T-helper 1 cell treated with Interleukin-12 subunit alpha and Interleukin-12 subunit beta and Interleukin-4 antibody, amounts not matched to agents 30 μg/mL and 1 μg/mL, for 36 hours (primary cell): ENCODE results near the gene NEUROD6.

Source experiments
- H3K27ac Mint-ChIP-seq: one replicate; pipeline ENCODE4 v1.8.0; 2021; ENCODE audit warnings: mild to moderate bottlenecking, mixed read lengths
- H3K27me3 Mint-ChIP-seq: one replicate; pipeline ENCODE4 v1.8.0; 2021; ENCODE audit warnings: low read depth, mixed read lengths
- H3K36me3 Mint-ChIP-seq: one replicate; pipeline ENCODE4 v1.8.0; 2021; ENCODE audit warnings: low read depth, mixed read lengths
- H3K4me1 Mint-ChIP-seq: one replicate; pipeline ENCODE4 v1.8.0; 2021; ENCODE audit warnings: low read depth, mixed read lengths
- H3K4me3 Mint-ChIP-seq: one replicate; pipeline ENCODE4 v1.8.0; 2021; ENCODE audit warnings: mild to moderate bottlenecking, moderate library complexity, mixed read lengths
- H3K9me3 Mint-ChIP-seq: one replicate; pipeline ENCODE4 v1.8.0; 2021; ENCODE audit warnings: mixed read lengths

The NEUROD6 gene

DNA sequence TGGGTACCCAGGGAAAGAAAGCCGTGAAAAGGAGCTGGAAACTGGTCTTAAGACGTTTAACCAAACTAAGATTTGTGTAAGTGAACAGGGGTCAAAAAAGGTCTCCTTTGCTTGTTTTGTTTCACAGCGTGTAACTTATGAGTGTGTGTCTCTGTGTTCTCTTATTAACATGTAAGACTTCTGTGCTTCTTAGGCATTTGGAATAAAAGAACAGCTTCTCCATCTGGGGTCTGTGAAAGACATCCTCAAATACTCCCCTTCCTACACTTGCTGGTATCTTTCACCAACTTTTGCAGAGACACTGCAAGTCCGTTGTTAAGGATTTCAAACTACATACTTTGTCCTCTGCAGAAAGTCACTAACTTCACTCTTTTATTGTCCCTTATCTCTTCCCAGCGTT is 615 bp upstream of the NEUROD6 start:
- H3K27ac Mint-ChIP-seq: no peak overlapping the region
- no peak overlapping the region for H3K4me3 Mint-ChIP-seq
- peaks cover 11% of the 10 kb centered on the region for H3K27me3 Mint-ChIP-seq
- H3K4me1 Mint-ChIP-seq: no peaks in the 10 kb centered on the region
- no peaks in the 10 kb centered on the region for H3K36me3 Mint-ChIP-seq
- no peaks in the 10 kb centered on the region for H3K9me3 Mint-ChIP-seq

DNA sequence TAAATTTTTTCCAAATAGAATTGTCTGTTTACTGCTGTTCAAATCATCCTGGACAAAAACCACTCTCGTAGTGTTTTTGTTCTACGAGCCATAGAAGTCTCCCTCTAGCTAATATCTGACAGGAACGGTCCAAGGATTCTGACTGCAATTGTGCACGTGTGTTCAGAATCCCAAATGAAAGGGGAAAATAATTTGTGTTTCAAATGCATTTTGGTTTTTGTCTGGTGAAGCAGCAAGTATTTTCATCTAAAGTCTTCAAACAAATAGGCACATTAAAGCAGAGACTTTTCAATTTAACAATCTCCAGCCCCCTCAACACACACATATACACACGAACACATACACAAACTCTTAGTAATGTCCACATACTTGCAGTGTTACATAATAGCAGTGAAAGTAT is 475 bp downstream of the NEUROD6 start:
- H3K36me3 Mint-ChIP-seq: no peaks in the 10 kb centered on the region
- H3K27me3 Mint-ChIP-seq: peaks cover 21% of the 10 kb centered on the region
- no peaks in the 10 kb centered on the region for H3K9me3 Mint-ChIP-seq
- no peak overlapping the region for H3K4me3 Mint-ChIP-seq
- H3K27ac Mint-ChIP-seq: no peak overlapping the region
- no peaks in the 10 kb centered on the region for H3K4me1 Mint-ChIP-seq

DNA sequence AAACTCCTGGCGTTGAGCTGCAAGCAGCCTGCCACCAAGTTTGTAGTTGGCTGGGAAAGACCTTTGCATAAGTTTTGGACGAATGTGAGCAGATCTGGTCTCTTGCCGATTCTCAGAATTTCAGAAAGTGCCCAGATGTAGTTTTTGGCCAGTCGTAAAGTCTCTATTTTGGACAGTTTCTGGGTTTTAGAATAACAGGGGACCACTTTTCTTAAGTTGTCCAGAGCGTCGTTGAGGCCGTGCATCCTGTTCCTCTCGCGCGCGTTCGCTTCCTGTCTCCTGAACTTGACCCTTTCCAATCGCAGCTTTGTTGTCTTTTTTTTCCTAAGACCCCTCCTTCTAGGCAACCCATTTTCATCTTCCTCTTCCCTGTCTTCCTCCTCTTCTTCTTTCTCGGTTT is 1.8 kb downstream of the NEUROD6 start:
- no peaks in the 10 kb centered on the region for H3K36me3 Mint-ChIP-seq
- H3K27me3 Mint-ChIP-seq: peaks cover 23% of the 10 kb centered on the region
- H3K4me1 Mint-ChIP-seq: no peaks in the 10 kb centered on the region
- H3K27ac Mint-ChIP-seq: no peak overlapping the region
- no peak overlapping the region for H3K4me3 Mint-ChIP-seq
- no peaks in the 10 kb centered on the region for H3K9me3 Mint-ChIP-seq

DNA sequence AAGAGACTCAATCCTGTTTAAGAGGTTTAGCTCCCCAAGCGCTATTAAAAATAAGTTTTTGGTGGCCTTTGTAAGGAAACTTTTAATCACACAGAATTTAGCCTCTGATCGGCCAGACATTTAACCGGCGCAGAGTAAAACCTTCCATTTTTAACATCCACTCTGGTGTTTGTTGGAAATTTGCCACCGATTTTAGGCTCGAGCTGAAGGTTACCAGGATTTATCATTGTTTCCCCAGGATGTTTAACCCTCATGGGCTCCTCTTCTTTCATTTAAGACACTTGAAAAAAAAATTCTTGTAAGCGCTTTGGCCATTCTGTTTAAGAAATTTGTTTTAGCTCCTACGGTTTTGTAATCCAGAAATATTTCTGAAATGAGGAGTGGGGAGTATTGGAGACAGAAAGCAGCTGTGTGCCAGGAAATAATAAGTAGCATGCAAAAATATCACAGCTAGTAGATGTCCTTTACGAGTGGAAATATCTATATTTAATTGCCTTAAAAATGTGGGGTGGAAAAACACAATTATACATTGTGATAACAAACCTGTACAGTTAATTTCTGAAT is 3.4 kb downstream of the NEUROD6 start:
- no peaks in the 10 kb centered on the region for H3K9me3 Mint-ChIP-seq

GRCh38 chr7:31336202-31337001 is 4.1 kb downstream of the NEUROD6 start:
- Mint-ChIP-seq H3K9me3 (no peaks in the 10 kb centered on the region), H3K36me3 (no peaks in the 10 kb centered on the region), H3K4me1 (no peaks in the 10 kb centered on the region), H3K27me3 (peaks cover 23% of the 10 kb centered on the region), H3K27ac (no peak overlapping the region), H3K4me3 (no peak overlapping the region)

More for the DNA sequence above, 3.4 kb downstream of the NEUROD6 start:
- H3K36me3 Mint-ChIP-seq: no peaks in the 10 kb centered on the region
- H3K27ac Mint-ChIP-seq: no peak overlapping the region
- no peaks in the 10 kb centered on the region for H3K4me1 Mint-ChIP-seq
- H3K27me3 Mint-ChIP-seq: peaks cover 23% of the 10 kb centered on the region
- no peak overlapping the region for H3K4me3 Mint-ChIP-seq

- Mint-ChIP-seq H3K27ac (no peak overlapping the region), H3K4me3 (no peak overlapping the region), H3K27me3 (peaks cover 23% of the 10 kb centered on the region), H3K4me1 (no peaks in the 10 kb centered on the region), H3K9me3 (no peaks in the 10 kb centered on the region), H3K36me3 (no peaks in the 10 kb centered on the region)
Observed at GRCh38 chr7:31335884-31336201, 4.7 kb downstream of the NEUROD6 start.

DNA sequence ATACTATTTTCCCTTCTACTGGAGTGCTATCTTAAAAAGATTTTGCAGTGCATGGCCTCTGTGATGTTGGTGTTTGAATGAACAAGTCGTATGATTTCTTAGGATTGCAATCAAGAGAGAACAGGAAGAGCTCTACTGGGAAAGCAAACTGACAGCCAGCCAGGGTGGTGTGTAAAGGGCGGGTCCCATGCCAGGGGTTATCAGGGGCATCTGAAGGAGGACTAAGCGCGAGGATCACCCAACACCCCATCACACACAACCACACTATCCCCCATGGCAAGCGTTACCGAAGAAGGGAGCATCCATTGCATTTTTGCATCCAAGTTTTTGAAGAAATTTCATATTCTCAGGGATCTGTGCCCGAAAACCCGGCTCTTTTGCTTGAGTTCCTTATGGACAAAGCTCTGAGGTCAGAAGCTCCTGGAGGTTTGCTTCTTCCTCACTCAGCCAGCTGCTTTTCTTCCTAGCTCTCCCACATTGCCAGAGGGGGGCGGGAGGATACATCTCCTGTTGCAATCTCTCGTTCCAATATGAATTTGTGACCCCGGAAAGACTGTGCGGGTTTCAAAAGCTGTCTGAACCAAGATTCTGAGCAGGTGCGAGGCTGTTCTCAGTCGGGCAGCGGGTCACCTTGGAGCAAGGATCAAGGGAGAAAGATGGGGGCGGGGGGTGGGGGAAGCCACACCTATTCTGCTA is 5.2 kb downstream of the NEUROD6 start:
- Mint-ChIP-seq H3K27me3 (peaks cover 23% of the 10 kb centered on the region), H3K9me3 (no peaks in the 10 kb centered on the region), H3K4me1 (no peaks in the 10 kb centered on the region), H3K27ac (no peak overlapping the region), H3K4me3 (no peak overlapping the region), H3K36me3 (no peaks in the 10 kb centered on the region)

DNA sequence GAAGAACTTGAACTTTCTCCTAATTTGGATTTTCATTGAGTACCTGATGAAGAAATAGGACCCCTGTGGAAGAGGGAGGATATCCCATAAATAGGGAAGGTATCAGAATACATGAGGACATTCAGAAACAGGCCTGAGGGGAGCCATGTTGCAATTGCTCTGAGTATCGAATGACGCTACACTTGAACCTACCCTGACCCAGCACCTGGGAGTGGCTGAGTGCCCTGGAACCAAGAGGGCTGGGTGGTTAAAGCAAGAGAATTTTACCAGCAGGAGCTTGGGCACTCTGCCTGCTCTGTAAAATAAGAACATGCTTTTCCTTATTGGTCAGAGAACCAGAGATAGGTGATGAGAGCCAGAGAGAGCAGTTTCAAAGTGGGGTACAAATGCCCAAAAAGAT is 7.2 kb downstream of the NEUROD6 start:
- Mint-ChIP-seq H3K27me3 (peaks cover 19% of the 10 kb centered on the region), H3K36me3 (no peaks in the 10 kb centered on the region), H3K9me3 (no peaks in the 10 kb centered on the region), H3K4me3 (no peak overlapping the region), H3K4me1 (no peaks in the 10 kb centered on the region), H3K27ac (no peak overlapping the region)

GRCh38 chr7:31327071-31327470 is 13.5 kb downstream of the NEUROD6 start:
- peaks cover 10% of the 10 kb centered on the region for H3K9me3 Mint-ChIP-seq
- no peak overlapping the region for H3K4me3 Mint-ChIP-seq
- no peaks in the 10 kb centered on the region for H3K27me3 Mint-ChIP-seq
- H3K4me1 Mint-ChIP-seq: no peaks in the 10 kb centered on the region
- H3K36me3 Mint-ChIP-seq: no peaks in the 10 kb centered on the region
- H3K27ac Mint-ChIP-seq: no peak overlapping the region

- Mint-ChIP-seq H3K27me3 (no peaks in the 10 kb centered on the region), H3K4me3 (no peak overlapping the region), H3K36me3 (no peaks in the 10 kb centered on the region)
Observed at GRCh38 chr7:31326416-31326815, 14.1 kb downstream of the NEUROD6 start.

DNA sequence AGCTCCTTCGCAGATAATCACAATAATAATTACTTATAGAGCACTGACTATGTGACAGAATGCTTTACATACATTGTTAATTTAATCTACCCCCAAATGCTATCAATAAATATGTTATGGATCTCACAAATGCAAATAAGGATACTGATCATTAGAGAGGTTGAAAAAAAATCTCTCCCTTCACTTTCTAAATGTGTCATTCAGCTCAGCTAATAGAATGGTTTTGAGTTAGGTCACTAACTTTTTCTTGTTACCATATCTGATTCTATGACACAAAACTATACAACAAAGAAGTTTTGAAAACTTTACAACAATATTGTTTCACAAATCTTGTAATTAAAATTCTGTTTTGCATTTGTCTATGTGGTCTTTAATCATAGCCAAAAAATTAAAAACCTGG is 17.4 kb downstream of the NEUROD6 start:
- Mint-ChIP-seq H3K4me3 (no peak overlapping the region), H3K27ac (no peak overlapping the region), H3K4me1 (no peaks in the 10 kb centered on the region), H3K36me3 (no peaks in the 10 kb centered on the region), H3K27me3 (no peaks in the 10 kb centered on the region), H3K9me3 (peaks cover 10% of the 10 kb centered on the region)

More at GRCh38 chr7:31326416-31326815, 14.1 kb downstream of the NEUROD6 start:
- H3K4me1 Mint-ChIP-seq: no peaks in the 10 kb centered on the region
- H3K9me3 Mint-ChIP-seq: peaks cover 10% of the 10 kb centered on the region
- H3K27ac Mint-ChIP-seq: no peak overlapping the region

- no peaks in the 10 kb centered on the region for H3K4me1 Mint-ChIP-seq
- peaks cover 5% of the 10 kb centered on the region for H3K9me3 Mint-ChIP-seq
- no peak overlapping the region for H3K4me3 Mint-ChIP-seq
- no peaks in the 10 kb centered on the region for H3K27me3 Mint-ChIP-seq
- no peak overlapping the region for H3K27ac Mint-ChIP-seq
- no peaks in the 10 kb centered on the region for H3K36me3 Mint-ChIP-seq
Observed at GRCh38 chr7:31320675-31321074, 19.9 kb downstream of the NEUROD6 start.

DNA sequence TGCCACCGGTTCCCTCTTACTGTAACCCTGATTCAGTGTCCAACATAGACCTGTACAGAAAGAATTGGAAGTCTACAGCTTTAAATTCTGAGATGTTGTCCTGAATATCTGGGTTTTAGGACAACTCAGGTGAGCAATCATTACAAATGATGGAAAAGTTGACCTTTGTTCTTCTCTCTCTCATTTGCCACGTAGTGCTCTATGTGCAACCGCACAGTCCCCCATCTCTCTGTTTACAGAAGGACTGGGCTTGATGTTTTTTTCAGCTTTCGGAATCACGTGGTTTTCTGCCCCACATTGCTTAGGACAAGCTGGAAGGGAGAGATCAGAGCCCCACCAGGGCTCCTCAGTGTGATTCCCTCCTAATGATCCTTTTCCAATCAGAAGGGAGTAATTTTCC is 22.2 kb downstream of the NEUROD6 start:
- H3K9me3 Mint-ChIP-seq: no peaks in the 10 kb centered on the region
- H3K4me3 Mint-ChIP-seq: no peak overlapping the region
- no peaks in the 10 kb centered on the region for H3K36me3 Mint-ChIP-seq
- no peaks in the 10 kb centered on the region for H3K4me1 Mint-ChIP-seq
- no peak overlapping the region for H3K27ac Mint-ChIP-seq
- H3K27me3 Mint-ChIP-seq: no peaks in the 10 kb centered on the region

- no peak overlapping the region for H3K27ac Mint-ChIP-seq
- H3K9me3 Mint-ChIP-seq: no peaks in the 10 kb centered on the region
- no peaks in the 10 kb centered on the region for H3K27me3 Mint-ChIP-seq
- no peaks in the 10 kb centered on the region for H3K36me3 Mint-ChIP-seq
- H3K4me3 Mint-ChIP-seq: no peak overlapping the region
- no peaks in the 10 kb centered on the region for H3K4me1 Mint-ChIP-seq
Observed at GRCh38 chr7:31316876-31317275, 23.6 kb downstream of the NEUROD6 start.

DNA sequence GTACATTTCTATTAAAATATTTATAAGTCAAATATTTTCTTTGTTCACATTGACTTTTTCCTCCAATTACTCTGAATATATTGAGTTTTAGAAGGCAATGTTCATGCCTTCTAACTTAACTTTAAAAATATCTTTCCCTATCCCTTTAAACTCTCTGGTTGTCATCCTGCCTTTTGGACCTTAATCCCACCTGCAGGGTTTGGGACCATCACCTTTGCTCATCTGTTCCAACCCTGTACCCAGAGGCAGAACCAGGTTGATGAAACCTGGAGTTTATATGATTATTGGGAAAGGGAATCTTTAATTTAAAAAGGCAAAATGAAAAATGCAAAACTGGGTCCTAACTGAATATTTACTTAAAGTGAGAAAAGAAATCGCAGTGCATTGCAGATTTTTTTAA is 24.8 kb downstream of the NEUROD6 start:
- H3K27ac Mint-ChIP-seq: no peak overlapping the region
- H3K4me1 Mint-ChIP-seq: no peaks in the 10 kb centered on the region
- no peaks in the 10 kb centered on the region for H3K27me3 Mint-ChIP-seq
- no peaks in the 10 kb centered on the region for H3K9me3 Mint-ChIP-seq
- no peaks in the 10 kb centered on the region for H3K36me3 Mint-ChIP-seq
- no peak overlapping the region for H3K4me3 Mint-ChIP-seq
